GM12891 (cell line): Measurements from ENCODE around the gene DDX21.

ENCODE experiments used
- POLR2A ChIP-seq: IDR thresholded peaks from 2 replicates; pipeline ENCODE4 v1.6.1; 2011; ENCODE audit warnings: low read depth, low read length, control low read depth
- POLR2AphosphoS5 ChIP-seq: IDR thresholded peaks from 2 replicates; pipeline ENCODE4 v1.6.1; 2011; ENCODE audit warnings: low read depth, low read length, control low read depth

GRCh38 chr10:68955832-68956532 is at the start of gene DDX21:
- TF ChIP-seq POLR2A (peak; percentile 84), POLR2AphosphoS5 (peak; percentile 88)
